ENCODE results near the gene ABHD6. TPM values are rescaled to one million over a fixed set of nuclear protein-coding genes. Genes with fewer than 3 reads are reported as not detected.
"Not testable (repeated sequence)": the region's sequence is repeated elsewhere in the genome, so short reads cannot be mapped to it uniquely, and the experiment has no call there.

The ABHD6 gene
- polyA plus RNA-seq, 1 donor from 2014 or later: 38.9 TPM

GRCh38 chr3:58337190-58337589 lies 99.6 kb downstream of the ABHD6 start:
- no peaks in the 10 kb centered on the region for H3K27me3 ChIP-seq (ENCODE audit: insufficient read depth, low read depth, low read length)
- H3K4me3 ChIP-seq (ENCODE audit: low read length): no peak overlapping the region
- H3K36me3 ChIP-seq (ENCODE audit: insufficient read depth, low read length): no peaks in the 10 kb centered on the region
- H4K20me1 ChIP-seq (ENCODE audit: insufficient read depth): no peaks in the 10 kb centered on the region
- H3K9me2 ChIP-seq (ENCODE audit: insufficient read depth, low read length): no peaks in the 10 kb centered on the region
- no peaks in the 10 kb centered on the region for H3F3A ChIP-seq (ENCODE audit: insufficient read depth, low read length, poor library complexity, severe bottlenecking)
- no peaks in the 10 kb centered on the region for H3K9me3 ChIP-seq (ENCODE audit: low read length)
- no peak overlapping the region for H2AFZ ChIP-seq (ENCODE audit: low read depth, low read length)
- H3K4me2 ChIP-seq (ENCODE audit: low read length): no peak overlapping the region
- H3K79me2 ChIP-seq (replicated peaks; ENCODE audit: insufficient read depth, low read length): peaks cover 5% of the 10 kb centered on the region
- H3K27ac ChIP-seq (ENCODE audit: low read length): no peak overlapping the region
- H3K9ac ChIP-seq (ENCODE audit: low read length): no peak overlapping the region
- TF ChIP-seq POLR2AphosphoS5 (IDR thresholded peaks at IDR 0.05) (no peak), RAD21 (conservative IDR thresholded peaks at IDR 0.05) (no peak), CTCF (IDR thresholded peaks at IDR 0.05; ENCODE audit: poor library complexity, severe bottlenecking) (no peak), SMC3 (conservative IDR thresholded peaks at IDR 0.05; ENCODE audit: poor library complexity) (no peak), EP300 (conservative IDR thresholded peaks at IDR 0.05; ENCODE audit: poor library complexity, severe bottlenecking) (no peak), REST (IDR thresholded peaks at IDR 0.05; ENCODE audit: borderline replicate concordance) (no peak), MXI1 (conservative IDR thresholded peaks at IDR 0.05; ENCODE audit: poor library complexity, severe bottlenecking) (no peak)

GRCh38 chr3:58339146-58339545 lies 101.6 kb downstream of the ABHD6 start:
- H2AFZ ChIP-seq (ENCODE audit: low read depth, low read length); H3K27me3 ChIP-seq (ENCODE audit: insufficient read depth, low read depth, low read length); H3K9me3 ChIP-seq (ENCODE audit: low read length); H3K4me3 ChIP-seq (ENCODE audit: low read length); H3K9me2 ChIP-seq (ENCODE audit: insufficient read depth, low read length); H3K36me3 ChIP-seq (ENCODE audit: insufficient read depth, low read length); H3K79me2 ChIP-seq (replicated peaks; ENCODE audit: insufficient read depth, low read length); H3F3A ChIP-seq (ENCODE audit: insufficient read depth, low read length, poor library complexity, severe bottlenecking); H3K27ac ChIP-seq (ENCODE audit: low read length); H3K9ac ChIP-seq (ENCODE audit: low read length); H4K20me1 ChIP-seq (ENCODE audit: insufficient read depth); H3K4me2 ChIP-seq (ENCODE audit: low read length): not testable (repeated sequence)

- Histone ChIP-seq H3K9ac (ENCODE audit: low read length) (no peak overlapping the region), H3K4me3 (ENCODE audit: low read length) (no peak overlapping the region), H3K27ac (ENCODE audit: low read length) (no peak overlapping the region), H4K20me1 (ENCODE audit: insufficient read depth) (no peaks in the 10 kb centered on the region), H3K27me3 (ENCODE audit: insufficient read depth, low read depth, low read length) (no peaks in the 10 kb centered on the region), H3K36me3 (ENCODE audit: insufficient read depth, low read length) (no peaks in the 10 kb centered on the region), H3K4me2 (ENCODE audit: low read length) (no peak overlapping the region), H3K9me2 (ENCODE audit: insufficient read depth, low read length) (no peaks in the 10 kb centered on the region), H3F3A (ENCODE audit: insufficient read depth, low read length, poor library complexity, severe bottlenecking) (no peaks in the 10 kb centered on the region), H2AFZ (ENCODE audit: low read depth, low read length) (no peak overlapping the region), H3K9me3 (ENCODE audit: low read length) (no peaks in the 10 kb centered on the region), H3K79me2 (replicated peaks; ENCODE audit: insufficient read depth, low read length) (no peaks in the 10 kb centered on the region)
- TF ChIP-seq EZH2 (IDR thresholded peaks at IDR 0.05; ENCODE audit: borderline replicate concordance, insufficient read depth, low read length, poor library complexity, severe bottlenecking) (no peak), RAD21 (conservative IDR thresholded peaks at IDR 0.05) (no peak), MXI1 (conservative IDR thresholded peaks at IDR 0.05; ENCODE audit: poor library complexity, severe bottlenecking) (no peak), SMC3 (conservative IDR thresholded peaks at IDR 0.05; ENCODE audit: poor library complexity) (no peak), TAF1 (IDR thresholded peaks at IDR 0.05; ENCODE audit: low read depth) (no peak), POLR2AphosphoS5 (IDR thresholded peaks at IDR 0.05) (no peak), CTCF (IDR thresholded peaks at IDR 0.05; ENCODE audit: poor library complexity, severe bottlenecking) (no peak)
Observed at GRCh38 chr3:58340594-58341244, 103.1 kb downstream of the ABHD6 start.

All from neural cell (in vitro differentiated cells).